GM18907 (cell line): ENCODE results near the gene ZNF653.

Experiments
- ATAC-seq: cut with Tn5 transposase; IDR thresholded peaks from one replicate; pipeline ENCODE4 v1.9.1; 2021; ENCODE audit warnings: mild to moderate bottlenecking, moderate library complexity; ENCODE audit not compliant: unreplicated experiment

Gene ZNF653

DNA sequence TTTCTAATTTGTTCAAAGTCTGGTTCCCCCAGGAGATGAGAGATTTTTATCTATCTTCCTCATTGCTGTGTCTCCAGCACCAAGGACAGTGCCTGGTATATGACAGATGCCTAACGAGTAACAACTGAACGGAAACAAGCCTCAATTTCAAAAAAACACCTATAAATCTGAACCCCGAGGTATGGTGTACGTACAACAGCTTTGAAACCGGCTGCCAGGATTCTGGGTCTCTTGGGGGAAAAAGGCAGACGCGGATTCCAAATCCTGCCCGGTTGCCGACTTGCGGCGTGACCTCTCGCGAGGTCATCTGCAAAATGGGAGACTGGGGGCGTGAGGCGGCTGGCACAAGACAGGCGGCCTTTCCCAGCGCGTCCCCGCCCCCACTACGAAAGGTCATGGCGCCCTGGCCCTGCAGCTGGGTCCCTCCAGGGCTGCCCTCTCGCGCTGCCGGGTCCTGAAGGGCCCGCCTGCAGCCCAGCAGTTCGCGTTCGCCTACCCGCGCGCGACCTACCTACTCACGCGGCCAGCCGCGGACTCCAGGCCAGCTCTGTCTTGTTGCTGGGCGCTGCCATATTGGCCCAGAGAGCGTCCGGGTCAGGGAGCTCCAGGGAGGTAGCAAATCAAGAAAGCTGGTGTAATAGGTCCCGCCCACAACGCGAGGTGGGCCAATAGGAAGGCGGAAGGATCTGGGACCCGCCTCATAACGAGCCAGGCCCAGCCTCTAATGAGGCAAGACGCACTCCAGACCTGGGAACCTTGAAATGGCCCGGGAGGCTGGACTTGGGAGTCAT, 23.1 kb upstream of the ZNF653 start, which contains the start of gene ECSIT:
TSS of gene ECSIT (minus strand) at position 584 of the 791 bp plus-strand sequence. CDS start 9,964 bp downstream, outside the sequence.
- peak; percentile 94 for ATAC-seq

DNA sequence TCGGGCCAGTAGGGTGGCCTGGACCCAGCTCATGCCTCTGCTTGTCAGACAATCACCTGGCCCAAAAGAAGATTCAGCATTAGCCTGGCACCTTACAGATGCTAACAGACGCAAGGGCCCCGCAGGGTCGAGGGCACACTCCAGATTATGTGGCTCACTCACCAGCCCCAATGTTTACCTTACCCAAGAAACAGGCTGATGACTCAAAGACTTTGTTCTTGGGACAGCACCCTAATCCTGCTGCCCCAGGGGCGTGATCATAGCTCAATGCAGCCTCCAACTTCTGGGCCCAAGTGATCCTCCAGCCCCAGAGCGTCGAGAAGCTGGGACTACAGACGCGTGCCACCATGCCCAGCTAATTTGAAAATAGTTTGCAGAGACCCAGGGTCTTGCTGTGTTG, 13.5 kb upstream of the ZNF653 start:
- no peak for ATAC-seq

DNA sequence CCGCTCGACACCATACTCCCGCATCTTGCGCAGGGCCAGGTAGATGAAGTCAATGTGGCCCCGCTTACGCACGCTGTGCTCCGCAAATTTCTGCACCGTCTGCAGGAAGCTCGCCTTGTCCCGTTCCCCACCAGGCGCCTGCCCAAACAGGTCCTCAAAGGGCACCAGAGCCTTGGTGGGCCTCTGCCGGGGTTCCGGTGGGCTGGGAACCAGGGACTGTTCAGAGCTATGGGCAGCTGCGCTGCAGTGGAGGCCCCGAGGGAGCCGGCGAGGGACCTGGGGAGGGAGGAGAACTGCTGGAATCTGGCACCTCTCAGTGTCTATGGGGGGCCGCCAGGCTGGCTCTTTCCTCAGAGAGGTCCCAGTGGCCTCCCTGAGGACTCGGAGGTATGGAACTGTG, 8.3 kb upstream of the ZNF653 start:
- no peak for ATAC-seq

DNA sequence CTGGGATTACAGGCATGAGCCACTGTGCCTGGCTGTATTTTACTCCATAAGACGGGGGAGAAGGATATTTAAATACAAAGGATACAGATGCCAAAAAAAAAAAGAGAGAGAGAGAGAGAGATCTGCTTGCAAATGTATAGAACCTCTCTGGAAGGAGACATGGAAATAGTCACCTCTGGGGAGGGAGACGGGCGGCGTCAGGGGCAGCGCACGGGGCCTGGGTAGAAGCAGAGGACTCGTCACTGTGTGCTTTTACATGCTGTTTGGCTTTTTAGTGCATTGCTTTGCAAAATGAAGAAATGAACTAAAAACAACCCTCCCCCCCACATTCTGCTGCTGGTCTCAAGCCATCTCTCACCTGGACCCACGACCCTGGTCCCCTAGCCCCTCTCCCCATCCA, 4.8 kb upstream of the ZNF653 start:
- no peak for ATAC-seq

DNA sequence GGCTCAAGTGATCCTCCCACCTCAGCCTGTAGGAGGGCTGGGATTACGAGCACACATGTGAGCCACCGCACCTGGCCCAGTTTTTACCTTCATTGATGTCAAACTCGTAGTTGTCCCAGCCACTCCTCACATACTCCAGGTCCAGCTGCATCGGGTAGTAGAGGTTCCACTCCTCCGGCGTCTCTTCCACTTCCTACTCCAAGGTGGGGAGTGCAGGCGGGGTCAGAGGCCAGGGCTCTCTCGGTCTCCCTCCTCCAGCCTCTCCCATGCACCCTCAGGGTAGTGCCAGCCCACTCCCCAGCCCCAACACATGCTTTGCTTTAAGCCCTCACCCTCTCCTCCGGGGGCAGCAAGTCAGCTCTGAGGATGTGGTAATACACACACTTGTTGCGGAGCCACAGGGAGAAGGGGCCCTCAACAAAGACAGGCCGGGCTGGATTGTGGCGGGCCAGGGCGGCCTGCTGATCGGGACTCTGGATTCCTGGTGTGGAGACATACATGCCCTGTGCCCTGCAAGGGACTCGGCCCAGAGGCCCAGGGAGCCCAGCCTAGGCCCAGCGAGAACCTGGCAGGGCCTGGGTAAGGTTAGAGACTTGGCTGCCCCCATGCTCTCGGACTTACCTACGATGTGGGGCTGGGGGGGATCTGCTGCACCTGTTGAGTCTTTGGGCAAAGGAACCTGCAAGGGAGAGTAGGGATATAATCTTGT, 1.9 kb upstream of the ZNF653 start:
- ATAC-seq = no peak

- ATAC-seq = no peak
Observed at GRCh38 chr19:11506967-11507366, 1.3 kb upstream of the ZNF653 start.

- peak; percentile 35 for ATAC-seq
Observed at GRCh38 chr19:11506101-11506555, 489 bp upstream of the ZNF653 start.

GRCh38 chr19:11505032-11505503, 571 bp downstream of the ZNF653 start:
- peak; percentile 87 for ATAC-seq

GRCh38 chr19:11504502-11505031, 1.1 kb downstream of the ZNF653 start:
- ATAC-seq = no peak

GRCh38 chr19:11499890-11500420, 5.7 kb downstream of the ZNF653 start:
- ATAC-seq = no peak

DNA sequence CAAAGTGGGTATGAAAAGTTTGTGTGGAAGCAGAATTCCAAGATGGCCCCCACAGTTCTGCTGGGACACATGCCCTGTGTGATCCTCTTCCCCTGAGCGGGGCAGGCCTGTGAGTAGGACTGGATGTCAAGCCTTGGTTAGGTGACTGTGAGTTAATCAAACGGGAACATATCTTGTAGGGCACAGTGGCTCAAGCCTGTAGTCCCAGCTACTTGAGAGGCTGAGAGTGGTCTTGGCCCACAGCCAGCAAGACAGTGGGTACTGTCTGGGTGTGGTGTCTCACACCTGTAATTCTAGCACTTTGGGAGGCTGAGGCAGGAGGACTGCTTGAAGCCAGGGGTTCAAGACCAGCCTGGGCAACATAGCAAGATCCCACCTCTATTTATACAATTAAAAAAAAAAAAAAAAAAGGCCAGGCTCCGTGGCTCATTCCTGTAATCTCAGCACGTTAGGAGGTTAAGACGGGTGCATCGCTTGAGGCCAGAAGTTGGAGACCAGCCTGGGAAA, 6.4 kb downstream of the ZNF653 start:
- no peak for ATAC-seq

DNA sequence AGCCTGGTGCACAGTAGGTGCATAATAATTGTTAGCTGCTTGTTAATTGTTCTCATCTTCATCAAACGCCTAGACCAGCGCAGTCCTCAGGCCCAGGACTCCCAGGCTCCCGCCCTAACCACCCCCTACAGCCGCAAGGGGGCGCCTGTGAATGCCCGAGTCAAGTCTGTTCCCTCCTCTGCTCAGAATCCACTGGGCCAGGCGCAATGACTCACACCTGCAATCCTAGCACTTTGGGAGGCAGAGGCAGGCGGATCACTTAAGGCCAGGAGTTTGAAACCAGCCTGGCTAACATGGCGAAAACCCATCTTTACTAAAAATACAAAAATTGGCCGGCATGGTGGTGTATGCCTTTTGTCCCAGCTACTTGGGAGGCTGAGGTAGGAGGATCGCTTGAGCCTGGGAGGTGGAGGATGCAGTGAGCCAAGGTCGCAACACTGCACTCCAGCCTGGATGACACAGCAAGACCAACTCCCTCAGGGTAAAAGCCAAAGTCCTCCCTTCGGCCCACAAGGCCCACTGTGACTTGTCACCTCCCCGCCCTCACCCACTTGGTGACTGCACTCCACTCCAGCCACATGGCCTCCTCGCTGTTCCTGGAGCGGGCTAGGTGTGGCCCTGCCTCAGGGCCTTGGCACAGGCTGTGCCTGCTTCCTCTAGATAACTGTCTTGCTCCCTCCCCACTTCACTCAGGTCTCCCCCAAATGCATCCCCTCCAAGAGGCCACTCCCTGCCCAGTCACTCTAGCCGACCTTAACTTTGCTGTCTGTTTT, 9.1 kb downstream of the ZNF653 start:
- ATAC-seq = no peak

DNA sequence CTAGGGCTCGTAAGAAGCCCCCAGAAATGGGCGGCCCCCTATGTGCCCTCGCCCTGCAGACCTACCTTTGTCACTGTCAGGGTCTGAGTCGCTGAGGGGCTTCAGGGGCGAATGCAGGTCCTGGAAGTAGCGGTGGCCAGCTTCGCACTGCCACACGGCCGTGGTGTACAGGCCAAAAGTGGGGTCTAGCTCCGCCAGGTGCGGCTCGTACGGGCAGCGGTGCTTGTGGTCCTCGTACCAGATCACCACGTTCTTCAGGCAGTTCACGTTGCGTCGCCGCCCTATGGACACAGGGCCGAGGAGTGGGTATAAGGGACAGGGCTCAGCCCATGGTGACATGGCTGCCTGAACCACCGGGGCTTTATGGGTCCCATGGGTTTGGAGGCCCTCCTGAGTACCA, 9.8 kb downstream of the ZNF653 start:
- no peak for ATAC-seq

GRCh38 chr19:11495481-11495880, 10.2 kb downstream of the ZNF653 start:
- ATAC-seq = no peak

DNA sequence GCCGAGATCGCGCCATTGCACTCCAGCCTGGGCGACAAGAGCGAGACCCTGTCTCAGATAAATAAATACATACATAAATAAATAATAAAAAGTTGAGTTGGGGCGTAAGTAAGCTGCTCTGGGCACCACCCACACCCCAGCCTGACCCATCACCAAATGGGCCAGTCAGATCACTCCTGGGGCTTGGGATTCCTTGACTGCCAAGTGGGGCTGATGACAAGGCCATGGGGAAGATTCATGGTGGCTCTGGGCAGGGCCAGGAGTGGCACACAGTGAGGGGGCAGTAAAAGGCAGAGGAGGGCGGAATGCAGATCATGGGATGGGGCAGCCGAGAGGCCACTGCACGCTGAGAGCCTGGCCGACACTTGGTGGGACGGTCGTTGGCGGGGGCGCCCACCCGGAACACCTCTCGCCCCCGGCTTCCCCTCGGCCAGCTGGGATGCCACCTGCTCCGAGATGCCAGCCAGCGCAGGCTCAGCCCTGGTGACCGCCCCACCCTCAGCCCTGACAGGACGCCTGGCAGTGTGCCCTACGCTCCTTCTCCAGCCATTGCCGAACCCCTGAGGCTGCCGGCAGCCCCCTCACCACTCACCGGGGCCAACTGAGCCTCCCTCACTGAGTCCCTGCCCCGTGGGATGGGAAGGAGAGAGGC, 10.9 kb downstream of the ZNF653 start:
- ATAC-seq = no peak

DNA sequence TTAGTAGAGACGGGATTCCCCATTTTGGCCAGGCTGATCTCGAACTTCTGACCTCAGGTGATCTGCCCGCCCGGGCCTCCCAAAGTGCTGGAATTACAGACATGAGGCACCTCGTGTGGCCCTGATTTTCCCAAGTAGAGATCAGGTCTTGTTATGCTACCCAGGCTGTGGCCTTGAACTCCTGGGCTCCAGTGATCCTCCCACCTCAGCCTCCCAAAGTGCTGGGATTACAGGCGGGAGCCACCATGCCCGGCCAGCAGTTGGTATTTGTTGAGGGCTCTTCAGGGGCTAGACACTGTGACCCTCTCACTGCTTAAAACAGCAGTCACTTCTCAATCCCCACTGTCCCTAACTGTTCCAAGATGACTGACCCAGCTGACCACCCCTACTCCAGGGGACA, 16.3 kb downstream of the ZNF653 start:
- no peak for ATAC-seq

DNA sequence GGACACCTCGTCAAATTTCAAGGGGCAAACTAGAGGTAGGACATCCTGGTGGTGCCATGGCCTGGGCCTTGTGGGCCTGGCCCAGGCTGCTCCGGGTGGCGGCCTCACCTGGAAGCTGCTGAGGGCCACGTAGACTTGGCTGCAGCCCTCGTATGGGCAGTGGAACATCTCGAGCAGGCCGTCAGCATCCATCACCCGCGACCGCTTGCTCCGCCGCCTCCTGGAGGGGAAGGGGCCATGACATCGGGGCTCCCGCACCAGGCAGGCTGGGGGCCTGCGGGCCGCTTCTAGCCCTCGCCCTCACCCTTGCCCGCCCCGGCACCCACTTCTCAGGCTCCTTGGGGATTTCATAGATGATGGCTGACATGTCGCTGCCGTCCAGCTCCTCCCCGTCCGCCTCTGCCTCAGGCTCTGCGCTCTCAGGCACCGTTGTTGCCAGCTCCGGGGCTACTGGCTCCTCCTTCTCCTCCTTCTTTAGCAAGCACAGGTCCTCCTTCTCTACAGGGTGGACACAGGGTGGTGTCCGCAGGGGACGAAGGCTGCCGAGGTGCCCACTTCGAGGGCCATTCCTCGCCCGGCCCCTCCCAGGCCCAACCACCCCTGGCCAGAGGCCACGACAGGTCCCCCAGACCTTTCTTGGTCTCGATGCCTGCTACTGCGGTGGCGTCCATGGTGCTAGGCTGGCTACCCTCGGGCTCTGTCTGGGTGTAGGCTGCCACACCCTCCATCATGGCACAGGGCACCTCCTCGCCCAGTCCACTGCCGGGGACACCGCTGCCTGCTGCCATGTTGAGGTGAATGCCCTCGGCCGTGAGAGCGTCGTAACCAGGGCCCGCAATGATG, 18.8 kb downstream of the ZNF653 start:
- ATAC-seq = no peak

- no peak for ATAC-seq
Observed at GRCh38 chr19:11485245-11485837, 20.3 kb downstream of the ZNF653 start.
